Muscle of leg (tissue), 11 donors: ENCODE results near the gene LRRC51. TPM values are rescaled to one million over a fixed set of nuclear protein-coding genes. Genes with fewer than 3 reads are reported as not detected.
"Not testable (repeated sequence)": the region's sequence is repeated elsewhere in the genome, so short reads cannot be mapped to it uniquely, and the experiment has no call there.

Experiments
- DNase-seq: peaks from one replicate; pipeline ENCODE4 v3.0.0; 2013
- H3K27ac ChIP-seq: one replicate; pipeline ENCODE4 v1.5.1; 2013; ENCODE audit warnings: mild to moderate bottlenecking, low read length, control low read depth
- H3K27me3 ChIP-seq: one replicate; pipeline ENCODE4 v1.6.1; 2013; ENCODE audit warnings: low read length; ENCODE audit not compliant: control insufficient read depth, insufficient read depth
- H3K36me3 ChIP-seq: one replicate; pipeline ENCODE4 v1.6.1; 2013; ENCODE audit warnings: low read length; ENCODE audit not compliant: control insufficient read depth, insufficient read depth
- H3K4me1 ChIP-seq: one replicate; pipeline ENCODE4 v1.6.1; 2013; ENCODE audit warnings: low read length; ENCODE audit not compliant: control insufficient read depth, insufficient read depth
- H3K4me3 ChIP-seq: one replicate; pipeline ENCODE4 v1.5.1; 2013; ENCODE audit warnings: low read length, control low read depth
- H3K9me3 ChIP-seq: replicated peaks from 2 replicates; pipeline ENCODE4 v1.6.1; 2013; ENCODE audit warnings: low read depth, low read length; ENCODE audit not compliant: control insufficient read depth
- WGBS: methylation state at CpG from one replicate; pipeline ENCODE4 v1.1.5; 2013; ENCODE audit warnings: missing lambda C conversion rate; ENCODE audit not compliant: insufficient coverage; 5-methylcytosine and 5-hydroxymethylcytosine counted together
- polyA plus RNA-seq, 8 donors: library from polyadenylated mRNA; unstranded; fragments of 120-200 nt; gene quantifications; one replicate each; pipeline versions ENCODE4 v1.2.1 to v1.2.3, GENCODE V29; 2013; ENCODE audit warnings: inconsistent platforms in 1 of 8, low replicate concordance in 1 of 8; ENCODE audit not compliant: insufficient read length in 8 of 8, insufficient read depth in 1 of 8
- total RNA-seq: library from RNA; stranded (reverse); fragments of 120-200 nt; gene quantifications from one replicate; pipeline ENCODE4 v1.2.4, GENCODE V29; 2013

LRRC51 gene
- total and polyA plus RNA-seq, 9 donors, result 3.4 to 9.5 (median 7.4) TPM

DNA sequence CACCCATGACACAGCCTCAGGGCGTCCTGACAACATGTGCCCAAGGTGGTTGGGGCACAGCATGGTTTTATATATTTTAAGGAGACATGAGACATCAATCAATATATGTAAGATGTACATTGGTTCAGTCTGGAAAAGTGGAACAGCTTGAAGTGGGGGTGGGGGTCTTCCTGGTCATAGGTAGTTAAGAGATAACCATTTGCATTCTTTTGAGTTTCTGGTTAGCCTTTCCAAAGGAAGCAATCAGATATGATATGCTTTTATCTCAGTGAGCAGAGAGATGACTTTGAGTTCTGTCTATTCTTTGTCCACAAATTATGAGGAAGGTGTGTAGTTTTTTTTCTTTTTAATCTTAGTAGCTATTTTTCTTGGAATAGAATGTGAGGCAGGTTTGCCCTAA lies 42.0 kb downstream of the LRRC51 start:
- no peak overlapping the region for H3K4me3 ChIP-seq

DNA sequence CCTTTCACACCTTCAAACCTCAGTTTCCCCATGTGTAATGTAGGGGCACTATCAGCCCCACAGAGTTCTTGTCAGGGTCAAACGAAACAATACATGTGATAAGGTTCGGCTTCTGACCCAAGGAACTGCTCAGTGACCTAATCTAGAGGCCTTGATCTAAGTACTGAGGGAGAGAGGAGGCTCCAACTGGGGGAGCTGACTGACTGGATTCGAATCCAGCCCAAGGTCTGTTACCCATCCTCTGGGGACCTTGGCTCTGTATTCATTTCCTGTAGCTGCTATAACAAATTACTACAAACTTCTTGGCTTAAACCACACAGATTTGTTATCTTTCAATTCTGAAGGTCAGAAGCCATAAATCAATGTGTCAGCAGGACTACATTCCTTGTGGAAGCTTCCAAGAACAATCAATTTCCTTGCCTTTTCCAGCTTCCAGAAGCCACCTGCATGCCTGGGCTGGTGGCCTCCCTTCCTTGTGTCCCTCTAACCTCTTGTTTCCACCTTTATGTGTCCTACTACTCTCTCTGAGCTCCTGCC lies 42.5 kb downstream of the LRRC51 start:
- no peaks in the 10 kb centered on the region for H3K4me1 ChIP-seq
- 52% methylated on average over 3 of the region's 3 CpGs for WGBS
- H3K27me3 ChIP-seq, result peaks cover 12% of the 10 kb centered on the region
- H3K36me3 ChIP-seq, result no peaks in the 10 kb centered on the region
- H3K4me3 ChIP-seq, result no peak overlapping the region
- H3K27ac ChIP-seq, result no peak overlapping the region
- no peak for DNase-seq
- peaks cover 2% of the 10 kb centered on the region for H3K9me3 ChIP-seq

More for the DNA sequence above, 42.0 kb downstream of the LRRC51 start:
- peaks cover 13% of the 10 kb centered on the region for H3K27me3 ChIP-seq
- H3K4me1 ChIP-seq, result no peaks in the 10 kb centered on the region
- no peak for DNase-seq
- H3K27ac ChIP-seq, result no peak overlapping the region
- H3K36me3 ChIP-seq, result no peaks in the 10 kb centered on the region
- H3K9me3 ChIP-seq, result no peaks in the 10 kb centered on the region
- WGBS, result 71% methylated on average over 1 of the region's 1 CpG

DNA sequence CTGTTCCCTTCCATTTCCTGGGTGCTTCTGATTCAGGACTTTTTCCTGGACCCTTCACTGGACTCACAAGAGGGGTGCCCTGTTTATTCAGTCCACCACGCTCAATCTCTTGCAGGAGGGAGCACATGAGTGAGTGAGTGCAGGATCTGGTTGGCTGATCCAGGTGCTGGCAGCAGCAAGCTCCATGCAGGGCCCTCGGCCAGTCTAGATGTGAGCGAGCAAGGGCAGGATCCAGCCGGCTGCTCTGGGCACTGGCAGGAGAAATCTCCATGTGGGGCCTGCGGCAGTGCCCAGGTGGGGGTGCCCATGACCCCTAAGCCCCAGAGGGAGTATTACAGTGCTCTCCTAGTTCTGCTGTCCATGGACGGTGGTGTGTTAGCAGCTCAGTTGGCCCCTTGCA lies 43.4 kb downstream of the LRRC51 start:
- no peaks in the 10 kb centered on the region for H3K36me3 ChIP-seq
- H3K27ac ChIP-seq, result no peak overlapping the region
- H3K9me3 ChIP-seq, result peaks cover 2% of the 10 kb centered on the region
- peaks cover 9% of the 10 kb centered on the region for H3K27me3 ChIP-seq
- WGBS, result 80% methylated on average over 5 of the region's 6 CpGs
- H3K4me1 ChIP-seq, result no peaks in the 10 kb centered on the region
- no peak overlapping the region for H3K4me3 ChIP-seq
- DNase-seq, result no peak

DNA sequence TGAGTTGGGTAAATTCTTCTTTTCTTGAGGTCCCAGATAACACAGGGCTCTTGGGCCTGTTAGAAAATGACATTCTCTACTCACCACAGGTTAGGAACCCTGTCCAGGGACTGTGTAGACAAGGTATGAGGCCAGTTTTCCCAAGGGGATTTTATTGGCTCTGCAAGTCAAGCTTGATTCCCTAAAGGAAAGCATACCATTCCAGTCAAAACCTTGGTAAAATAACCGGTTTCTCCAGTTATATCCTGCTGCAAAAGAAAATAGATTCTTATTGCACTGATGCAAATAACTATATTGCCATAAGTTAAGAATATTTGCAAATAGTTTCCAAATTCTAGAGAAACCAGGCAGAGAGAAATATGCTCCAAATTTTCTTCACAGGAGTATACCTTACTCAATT lies 45.3 kb downstream of the LRRC51 start:
- H3K4me3 ChIP-seq, result no peak overlapping the region
- DNase-seq, result no peak
- H3K36me3 ChIP-seq, result no peaks in the 10 kb centered on the region
- no peak overlapping the region for H3K27ac ChIP-seq
- WGBS, result no CpG with 5 or more reads among the region's 1 CpG
- peaks cover 5% of the 10 kb centered on the region for H3K27me3 ChIP-seq
- peaks cover 2% of the 10 kb centered on the region for H3K9me3 ChIP-seq
- H3K4me1 ChIP-seq, result no peaks in the 10 kb centered on the region

DNA sequence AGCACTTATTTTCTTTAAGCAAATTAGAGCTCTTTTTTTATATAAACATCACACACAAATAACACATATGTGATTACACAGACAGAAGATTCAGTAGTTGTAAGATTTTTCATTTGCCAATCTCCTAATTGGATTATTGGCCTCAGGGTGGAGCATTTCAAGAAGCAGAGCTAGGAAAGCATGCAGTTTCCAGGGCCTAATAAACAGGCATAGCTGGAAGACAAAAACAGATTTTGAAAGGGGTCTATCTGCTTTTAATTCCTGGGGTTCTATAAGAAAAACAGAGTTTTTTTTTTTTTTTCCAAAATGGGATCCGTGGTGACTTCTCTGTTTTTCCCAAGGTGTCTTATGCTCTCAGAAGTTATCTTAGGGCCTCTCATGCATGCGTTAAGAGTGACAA lies 47.3 kb downstream of the LRRC51 start:
- Histone ChIP-seq H3K27ac (no peak overlapping the region), H3K4me1 (no peaks in the 10 kb centered on the region), H3K27me3 (peaks cover 5% of the 10 kb centered on the region), H3K4me3 (no peak overlapping the region), H3K9me3 (peaks cover 2% of the 10 kb centered on the region), H3K36me3 (no peaks in the 10 kb centered on the region)
- no peak for DNase-seq
- WGBS, result no CpG with 5 or more reads among the region's 2 CpGs

DNA sequence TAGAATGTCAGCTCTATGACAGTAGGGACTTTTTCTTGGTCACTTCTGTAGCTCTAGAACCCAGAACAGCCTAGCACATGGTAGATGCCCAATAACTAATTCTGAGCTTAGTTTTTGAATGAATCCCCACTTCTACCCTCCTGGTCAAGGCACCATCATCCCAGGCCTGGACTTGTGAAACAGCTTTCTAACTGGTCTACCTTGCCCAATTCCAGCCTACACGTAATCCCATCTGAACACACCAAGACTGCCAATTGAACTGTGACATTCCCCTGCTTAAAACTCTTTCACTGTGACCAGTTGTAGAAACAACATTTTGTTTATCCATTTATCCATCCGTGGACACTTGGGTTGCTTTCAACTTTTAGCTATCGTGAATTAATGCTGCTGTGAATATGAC lies 48.7 kb downstream of the LRRC51 start:
- Histone ChIP-seq H3K36me3 (no peaks in the 10 kb centered on the region), H3K4me3 (no peak overlapping the region), H3K4me1 (no peaks in the 10 kb centered on the region), H3K27me3 (peaks cover 8% of the 10 kb centered on the region), H3K9me3 (peaks cover 2% of the 10 kb centered on the region), H3K27ac (no peak overlapping the region)
- DNase-seq, result no peak
- WGBS, result 91% methylated on average over 3 of the region's 3 CpGs

DNA sequence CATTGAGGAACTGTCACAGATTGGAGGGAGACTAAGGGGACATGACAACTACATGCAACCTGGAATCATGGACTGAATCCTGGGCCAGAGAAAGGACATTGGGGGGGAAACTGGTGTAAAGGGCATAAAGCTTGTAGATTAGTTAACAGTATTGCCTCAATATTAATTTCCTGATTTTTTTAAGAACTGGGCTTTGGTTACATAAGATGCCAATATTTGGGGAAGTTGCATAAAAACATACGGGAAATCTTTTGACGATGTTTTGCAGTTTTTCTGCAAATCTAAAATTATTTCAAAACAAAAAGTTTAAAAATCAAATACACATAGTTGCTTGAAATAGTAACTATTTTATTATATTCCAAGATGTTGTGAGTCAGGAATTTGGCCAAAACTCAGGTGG lies 52.0 kb downstream of the LRRC51 start:
- no peak overlapping the region for H3K27ac ChIP-seq
- H3K4me3 ChIP-seq, result no peak overlapping the region
- peaks cover 2% of the 10 kb centered on the region for H3K9me3 ChIP-seq
- WGBS, result no CpG with 5 or more reads among the region's 2 CpGs
- H3K27me3 ChIP-seq, result peaks cover 8% of the 10 kb centered on the region
- H3K36me3 ChIP-seq, result no peaks in the 10 kb centered on the region
- DNase-seq, result no peak
- no peaks in the 10 kb centered on the region for H3K4me1 ChIP-seq

DNA sequence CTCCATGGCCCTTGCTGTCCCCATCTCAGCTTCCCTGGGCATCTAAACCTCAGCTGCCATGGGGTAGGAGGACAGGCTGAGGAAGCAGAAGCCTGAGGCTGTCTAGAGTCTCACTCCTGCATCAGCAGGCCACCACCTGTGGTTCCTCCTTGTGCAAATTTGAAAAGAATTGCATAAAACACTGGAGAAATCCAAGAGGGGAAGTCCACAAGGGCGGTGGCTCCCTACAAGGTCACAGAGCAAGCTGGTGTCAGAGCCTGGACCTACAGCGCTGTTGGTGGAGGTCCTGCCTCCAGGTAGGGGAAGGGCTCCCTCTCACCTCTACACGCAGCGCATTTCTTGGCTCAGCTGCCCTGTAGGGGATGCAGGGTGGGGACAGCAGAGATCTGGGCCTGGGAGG lies 54.8 kb downstream of the LRRC51 start, which contains the start of gene FOLR3:
Gene FOLR3 (plus strand): TSS at position 253 of the 400 bp plus-strand sequence. CDS start 228 bp downstream, outside the sequence.
- not testable (repeated sequence) for H3K4me3 ChIP-seq

DNA sequence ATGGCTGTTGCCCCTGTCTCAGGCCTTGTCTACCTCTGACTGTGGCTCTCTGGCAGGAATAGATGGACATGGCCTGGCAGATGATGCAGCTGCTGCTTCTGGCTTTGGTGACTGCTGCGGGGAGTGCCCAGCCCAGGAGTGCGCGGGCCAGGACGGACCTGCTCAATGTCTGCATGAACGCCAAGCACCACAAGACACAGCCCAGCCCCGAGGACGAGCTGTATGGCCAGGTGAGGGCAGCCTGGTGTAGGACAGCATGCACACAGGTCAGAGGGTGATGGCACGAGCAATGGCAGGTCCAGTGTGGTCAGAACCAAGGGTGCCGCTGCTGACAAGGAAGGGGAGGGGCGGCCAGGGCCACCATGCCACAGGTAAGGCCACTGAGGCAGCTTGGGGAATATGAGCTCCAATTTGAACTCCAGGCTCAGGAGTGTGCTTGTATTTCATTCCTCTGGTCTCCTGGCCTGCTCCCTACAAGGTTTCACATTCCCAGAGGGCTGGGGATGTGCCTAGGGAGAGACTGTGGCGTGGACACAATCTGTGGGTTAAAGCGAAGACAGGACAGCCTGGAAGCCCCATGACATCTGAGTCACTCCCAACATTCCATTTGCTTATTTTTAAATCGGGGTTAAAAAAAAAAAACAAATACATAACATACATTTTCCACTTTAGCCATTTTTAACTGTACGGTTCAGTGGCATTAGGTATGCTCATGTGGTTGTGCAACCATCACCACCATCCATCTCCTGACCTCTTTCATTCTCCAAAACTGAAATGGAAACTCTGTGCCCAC lies 55.4 kb downstream of the LRRC51 start:
- no peak overlapping the region for H3K4me3 ChIP-seq
- H3K9me3 ChIP-seq, result no peaks in the 10 kb centered on the region
- no peak for DNase-seq
- 77% methylated on average over 10 of the region's 14 CpGs for WGBS
- no peak overlapping the region for H3K27ac ChIP-seq
- H3K4me1 ChIP-seq, result no peaks in the 10 kb centered on the region
- H3K27me3 ChIP-seq, result peaks cover 4% of the 10 kb centered on the region
- no peaks in the 10 kb centered on the region for H3K36me3 ChIP-seq

More for the DNA sequence above, 54.8 kb downstream of the LRRC51 start, which contains the start of gene FOLR3:
- H3K36me3 ChIP-seq, H3K27ac ChIP-seq, H3K27me3 ChIP-seq, H3K9me3 ChIP-seq, DNase-seq, H3K4me1 ChIP-seq: not testable (repeated sequence)
- 88% methylated on average over 3 of the region's 4 CpGs for WGBS

DNA sequence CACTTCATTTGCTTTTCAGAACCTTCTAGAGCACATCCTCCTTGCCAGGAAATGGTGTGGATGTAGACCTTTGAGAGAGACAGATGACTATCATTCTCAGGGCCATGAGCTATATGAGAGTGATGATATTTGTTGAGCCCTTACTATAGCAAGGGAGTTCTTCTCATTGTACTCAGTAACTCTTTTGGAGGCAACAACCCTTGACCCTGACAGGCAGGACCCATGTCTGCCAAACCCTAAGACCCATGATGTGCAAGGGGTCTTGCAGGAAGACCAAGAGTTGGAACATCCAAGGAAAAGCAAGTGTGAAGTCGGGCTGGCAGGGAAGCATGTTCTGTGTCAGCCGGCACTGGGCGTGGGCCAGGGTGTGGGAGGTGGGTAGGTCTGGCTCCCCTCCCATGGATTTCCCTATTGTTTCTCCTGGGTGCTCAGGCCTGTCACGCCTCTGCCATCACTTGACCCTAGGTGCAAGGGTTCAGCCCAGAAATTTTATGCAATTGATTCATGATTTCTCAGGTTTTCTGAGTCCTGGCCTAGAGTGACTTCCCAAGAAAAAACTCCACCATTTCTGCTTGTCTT lies 56.1 kb downstream of the LRRC51 start:
- H3K36me3 ChIP-seq, result no peaks in the 10 kb centered on the region
- H3K27me3 ChIP-seq, result peaks cover 4% of the 10 kb centered on the region
- DNase-seq, result no peak
- no peaks in the 10 kb centered on the region for H3K4me1 ChIP-seq
- no peak overlapping the region for H3K27ac ChIP-seq
- no peak overlapping the region for H3K4me3 ChIP-seq
- no peaks in the 10 kb centered on the region for H3K9me3 ChIP-seq
- 91% methylated on average over 4 of the region's 4 CpGs for WGBS
